AG04450 (cell line): ENCODE results near the gene PALLD. TPM values are rescaled to one million over a fixed set of nuclear protein-coding genes. Genes with fewer than 3 reads are reported as not detected.

Experiments
- CTCF ChIA-PET: fragments of 300-600, 350-600 bp; formaldehyde crosslinking; extraction: SDS; loops from one replicate; lab custom pipeline; 2022; ENCODE audit warnings: antibody characterized with exemption, inconsistent platforms; lab: Charles Lee
- POLR2A ChIA-PET: fragments of 350-600 bp; formaldehyde crosslinking; extraction: SDS; loops from one replicate; lab custom pipeline; 2021; ENCODE audit warnings: antibody characterized with exemption, inconsistent platforms; lab: Yijun Ruan, JAX
- DNase-seq: peaks from one replicate; pipeline ENCODE4 v3.0.0-alpha.2; 2011; ENCODE audit warnings: low read depth, low spot score
- H3K27ac ChIP-seq: one replicate; pipeline ENCODE4 v1.5.1; 2012; ENCODE audit warnings: low read depth, low read length, control low read depth
- H3K27me3 ChIP-seq: one replicate; pipeline ENCODE4 v1.6.0; 2012; ENCODE audit warnings: low read length; ENCODE audit not compliant: control insufficient read depth, insufficient read depth
- H3K4me3 ChIP-seq: 2 replicates; pipeline ENCODE4 v1.5.1; 2011; ENCODE audit warnings: mild to moderate bottlenecking, low read depth, low read length, control low read depth
- H3K9me3 ChIP-seq: 2 replicates; pipeline ENCODE4 v1.5.1; 2012; ENCODE audit warnings: low read length; ENCODE audit not compliant: control insufficient read depth, insufficient read depth
- polyA plus RNA-seq: library from polyadenylated mRNA; depleted of rRNA; stranded (reverse); fragments of >200 nt; gene quantifications from 2 replicates; pipeline ENCODE4 v1.2.3, GENCODE V29; 2011
- TF ChIP-seq, protein P1 (sequence below): IDR thresholded peaks from 2 replicates; pipeline ENCODE4 v1.5.1; 2011; ENCODE audit warnings: low read depth, low read length, control low read depth, inconsistent platforms

The PALLD gene
- polyA plus RNA-seq, 1 experiment, result 159 TPM

- ChIA-PET POLR2A (no interaction called here), CTCF (interaction anchor here (1.1 kb wide), 1 partner anchor 32 kb away, joined by 5 read pairs; no protein-coding TSS in a partner anchor)
- H3K27ac ChIP-seq, result no peak overlapping the region
- DNase-seq, result no peak
- H3K9me3 ChIP-seq, result no peaks in the 10 kb centered on the region
- TF ChIP-seq, protein P1, sequence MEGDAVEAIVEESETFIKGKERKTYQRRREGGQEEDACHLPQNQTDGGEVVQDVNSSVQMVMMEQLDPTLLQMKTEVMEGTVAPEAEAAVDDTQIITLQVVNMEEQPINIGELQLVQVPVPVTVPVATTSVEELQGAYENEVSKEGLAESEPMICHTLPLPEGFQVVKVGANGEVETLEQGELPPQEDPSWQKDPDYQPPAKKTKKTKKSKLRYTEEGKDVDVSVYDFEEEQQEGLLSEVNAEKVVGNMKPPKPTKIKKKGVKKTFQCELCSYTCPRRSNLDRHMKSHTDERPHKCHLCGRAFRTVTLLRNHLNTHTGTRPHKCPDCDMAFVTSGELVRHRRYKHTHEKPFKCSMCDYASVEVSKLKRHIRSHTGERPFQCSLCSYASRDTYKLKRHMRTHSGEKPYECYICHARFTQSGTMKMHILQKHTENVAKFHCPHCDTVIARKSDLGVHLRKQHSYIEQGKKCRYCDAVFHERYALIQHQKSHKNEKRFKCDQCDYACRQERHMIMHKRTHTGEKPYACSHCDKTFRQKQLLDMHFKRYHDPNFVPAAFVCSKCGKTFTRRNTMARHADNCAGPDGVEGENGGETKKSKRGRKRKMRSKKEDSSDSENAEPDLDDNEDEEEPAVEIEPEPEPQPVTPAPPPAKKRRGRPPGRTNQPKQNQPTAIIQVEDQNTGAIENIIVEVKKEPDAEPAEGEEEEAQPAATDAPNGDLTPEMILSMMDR, result no peak
- no peak overlapping the region for H3K4me3 ChIP-seq
- no peaks in the 10 kb centered on the region for H3K27me3 ChIP-seq
Measured at GRCh38 chr4:168891086-168891485, 394.2 kb downstream of the PALLD start.

GRCh38 chr4:168891688-168892087 is 394.8 kb downstream of the PALLD start:
- Histone ChIP-seq H3K4me3 (no peak overlapping the region), H3K9me3 (no peaks in the 10 kb centered on the region), H3K27ac (no peak overlapping the region), H3K27me3 (no peaks in the 10 kb centered on the region)
- DNase-seq, result no peak
- ChIA-PET CTCF (no interaction called here), POLR2A (no interaction called here)
- TF ChIP-seq, protein P1, result no peak

- ChIA-PET POLR2A (no interaction called here), CTCF (interaction anchor here (1.1 to 1.2 kb wide), 2 partner anchors 31 to 183 kb away, joined by 3 to 5 read pairs; no protein-coding TSS in a partner anchor)
- no peak overlapping the region for H3K27ac ChIP-seq
- TF ChIP-seq, protein P1, result no peak
- no peak for DNase-seq
- no peaks in the 10 kb centered on the region for H3K27me3 ChIP-seq
- no peaks in the 10 kb centered on the region for H3K9me3 ChIP-seq
- no peak overlapping the region for H3K4me3 ChIP-seq
Measured at GRCh38 chr4:168892475-168892874, 395.6 kb downstream of the PALLD start.

- H3K4me3 ChIP-seq, result no peak overlapping the region
- ChIA-PET CTCF (interaction anchor here (1.1 to 1.2 kb wide), 2 partner anchors 31 to 183 kb away, joined by 3 to 5 read pairs; no protein-coding TSS in a partner anchor), POLR2A (no interaction called here)
- TF ChIP-seq, protein P1, result no peak
- H3K9me3 ChIP-seq, result no peaks in the 10 kb centered on the region
- H3K27ac ChIP-seq, result no peak overlapping the region
- no peaks in the 10 kb centered on the region for H3K27me3 ChIP-seq
- no peak for DNase-seq
Measured at GRCh38 chr4:168893205-168893604, 396.4 kb downstream of the PALLD start.

- Histone ChIP-seq H3K27ac (no peak overlapping the region), H3K9me3 (no peaks in the 10 kb centered on the region), H3K27me3 (no peaks in the 10 kb centered on the region), H3K4me3 (no peak overlapping the region)
- ChIA-PET CTCF (interaction anchor here (1.1 kb wide), 1 partner anchor 184 kb away, joined by 3 read pairs; no protein-coding TSS in a partner anchor), POLR2A (no interaction called here)
- no peak for DNase-seq
- TF ChIP-seq, protein P1, result no peak
Measured at GRCh38 chr4:168893807-168894206, 397.0 kb downstream of the PALLD start.
